Esophagus squamous epithelium (tissue), 4 donors: ENCODE results near the gene ATL1.

ENCODE experiments used
- POLR2A ChIP-seq, 4 donors: fragments of 450-650 bp; IDR thresholded peaks; one replicate each; pipeline ENCODE4 v1.6.1; 2017; ENCODE audit warnings: antibody characterized with exemption in 4 of 4, mild to moderate bottlenecking in 4 of 4, moderate library complexity in 3 of 4
- TF ChIP-seq, protein P1 (sequence below), 6 experiments: fragments of 450-650 bp in 4 of 6; fragments of 200-600 bp in 2 of 6; sonication (generic) in 2 of 6; IDR thresholded peaks; one replicate each; pipeline ENCODE4 v1.5.1; 2016 to 2019; ENCODE audit warnings: antibody characterized with exemption in 6 of 6, mild to moderate bottlenecking in 4 of 6, moderate library complexity in 4 of 6

DNA sequence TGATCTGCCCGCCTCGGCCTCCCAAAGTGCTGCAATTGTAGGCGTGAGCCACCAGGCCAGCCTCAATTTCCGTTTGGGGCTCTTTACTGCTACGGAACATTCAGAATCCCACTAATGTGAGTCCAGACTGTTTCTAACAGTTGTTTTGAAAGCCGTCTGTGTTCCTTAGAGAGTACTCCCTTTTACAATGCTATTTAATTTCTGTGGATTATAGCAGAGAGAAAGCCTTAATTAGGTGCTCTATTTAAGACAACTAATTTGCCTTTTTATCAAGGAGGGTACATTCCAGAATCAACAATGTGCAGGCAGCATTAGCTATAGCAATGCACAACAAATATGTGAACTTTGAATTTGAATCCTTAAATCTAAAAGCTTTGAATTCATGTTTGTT is 110.9 kb downstream of the ATL1 start:
- TF ChIP-seq, protein P1, sequence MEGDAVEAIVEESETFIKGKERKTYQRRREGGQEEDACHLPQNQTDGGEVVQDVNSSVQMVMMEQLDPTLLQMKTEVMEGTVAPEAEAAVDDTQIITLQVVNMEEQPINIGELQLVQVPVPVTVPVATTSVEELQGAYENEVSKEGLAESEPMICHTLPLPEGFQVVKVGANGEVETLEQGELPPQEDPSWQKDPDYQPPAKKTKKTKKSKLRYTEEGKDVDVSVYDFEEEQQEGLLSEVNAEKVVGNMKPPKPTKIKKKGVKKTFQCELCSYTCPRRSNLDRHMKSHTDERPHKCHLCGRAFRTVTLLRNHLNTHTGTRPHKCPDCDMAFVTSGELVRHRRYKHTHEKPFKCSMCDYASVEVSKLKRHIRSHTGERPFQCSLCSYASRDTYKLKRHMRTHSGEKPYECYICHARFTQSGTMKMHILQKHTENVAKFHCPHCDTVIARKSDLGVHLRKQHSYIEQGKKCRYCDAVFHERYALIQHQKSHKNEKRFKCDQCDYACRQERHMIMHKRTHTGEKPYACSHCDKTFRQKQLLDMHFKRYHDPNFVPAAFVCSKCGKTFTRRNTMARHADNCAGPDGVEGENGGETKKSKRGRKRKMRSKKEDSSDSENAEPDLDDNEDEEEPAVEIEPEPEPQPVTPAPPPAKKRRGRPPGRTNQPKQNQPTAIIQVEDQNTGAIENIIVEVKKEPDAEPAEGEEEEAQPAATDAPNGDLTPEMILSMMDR (IDR thresholded peaks at IDR 0.05), result no peak
- no peak for TF ChIP-seq POLR2A (IDR thresholded peaks at IDR 0.05)
